Karpas-422 (cell line): ENCODE measurements around the gene CDC14B. TPM values are rescaled to one million over a fixed set of nuclear protein-coding genes. Genes with fewer than 3 reads are reported as not detected.
"Not testable (repeated sequence)": the region's sequence is repeated elsewhere in the genome, so short reads cannot be mapped to it uniquely, and the experiment has no call there.

Source experiments
- DNase-seq: peaks from one replicate; pipeline ENCODE4 v3.0.0-alpha.2; 2015
- H2AFZ ChIP-seq: fragments of 200-600 bp; sonication (generic); 2 replicates; pipeline ENCODE4 v1.6.1; 2014; ENCODE audit warnings: antibody characterized with exemption, low read length, mixed read lengths
- H3K27ac ChIP-seq: fragments of 200-600 bp; sonication (generic); 2 replicates; pipeline ENCODE4 v1.5.1; 2014; ENCODE audit warnings: mild to moderate bottlenecking, low read length, moderate library complexity
- H3K27me3 ChIP-seq: fragments of 200-600 bp; sonication (generic); 2 replicates; pipeline ENCODE4 v1.6.1; 2014; ENCODE audit warnings: low read length, mixed read lengths
- H3K36me3 ChIP-seq: fragments of 200-600 bp; sonication (generic); 2 replicates; pipeline ENCODE4 v1.6.1; 2014; ENCODE audit warnings: low read length, mixed read lengths; ENCODE audit not compliant: insufficient read depth
- H3K4me1 ChIP-seq: fragments of 200-600 bp; sonication (generic); 2 replicates; pipeline ENCODE4 v1.6.1; 2014; ENCODE audit warnings: mild to moderate bottlenecking, low read length, mixed read lengths
- H3K4me2 ChIP-seq: fragments of 200-600 bp; sonication (generic); 2 replicates; pipeline ENCODE4 v1.6.1; 2014; ENCODE audit warnings: low read length, low read depth, mild to moderate bottlenecking; ENCODE audit not compliant: poor library complexity, severe bottlenecking
- H3K4me3 ChIP-seq: fragments of 200-600 bp; sonication (generic); 2 replicates; pipeline ENCODE4 v1.5.1; 2014; ENCODE audit warnings: mild to moderate bottlenecking, antibody characterized with exemption, low read length, mixed read lengths
- H3K79me2 ChIP-seq: fragments of 200-600 bp; sonication (generic); 2 replicates; pipeline ENCODE4 v1.6.1; 2014; ENCODE audit warnings: mild to moderate bottlenecking, low read length, mixed read lengths
- H3K9ac ChIP-seq: fragments of 200-600 bp; sonication (generic); 2 replicates; pipeline ENCODE4 v1.6.0; 2014; ENCODE audit warnings: low read length
- H3K9me2 ChIP-seq: fragments of 200-600 bp; sonication (generic), shearing (Covaris generic); replicated peaks from 2 replicates; pipeline ENCODE4 v1.6.0; 2014; ENCODE audit warnings: mild to moderate bottlenecking, low read length, moderate library complexity; ENCODE audit not compliant: insufficient read depth
- H3K9me3 ChIP-seq: fragments of 300-700, 200-600 bp; sonication (generic); 2 replicates; pipeline ENCODE4 v1.6.1; 2014; ENCODE audit warnings: low read length, mixed read lengths
- H4K20me1 ChIP-seq: fragments of 200-600 bp; sonication (generic); 2 replicates; pipeline ENCODE4 v1.6.1; 2014; ENCODE audit warnings: mild to moderate bottlenecking, antibody characterized with exemption, low read length, low read depth; ENCODE audit not compliant: insufficient read depth
- total RNA-seq: library from RNA; depleted of rRNA; stranded (reverse); fragments of >200 nt; shearing (Covaris generic); gene quantifications from 2 replicates; pipeline ENCODE4 v1.2.3, GENCODE V29; 2014; ENCODE audit warnings: low replicate concordance; rRNA removed

CDC14B gene
- 0.11 and 1.3 TPM in 2 replicates for total RNA-seq

DNA sequence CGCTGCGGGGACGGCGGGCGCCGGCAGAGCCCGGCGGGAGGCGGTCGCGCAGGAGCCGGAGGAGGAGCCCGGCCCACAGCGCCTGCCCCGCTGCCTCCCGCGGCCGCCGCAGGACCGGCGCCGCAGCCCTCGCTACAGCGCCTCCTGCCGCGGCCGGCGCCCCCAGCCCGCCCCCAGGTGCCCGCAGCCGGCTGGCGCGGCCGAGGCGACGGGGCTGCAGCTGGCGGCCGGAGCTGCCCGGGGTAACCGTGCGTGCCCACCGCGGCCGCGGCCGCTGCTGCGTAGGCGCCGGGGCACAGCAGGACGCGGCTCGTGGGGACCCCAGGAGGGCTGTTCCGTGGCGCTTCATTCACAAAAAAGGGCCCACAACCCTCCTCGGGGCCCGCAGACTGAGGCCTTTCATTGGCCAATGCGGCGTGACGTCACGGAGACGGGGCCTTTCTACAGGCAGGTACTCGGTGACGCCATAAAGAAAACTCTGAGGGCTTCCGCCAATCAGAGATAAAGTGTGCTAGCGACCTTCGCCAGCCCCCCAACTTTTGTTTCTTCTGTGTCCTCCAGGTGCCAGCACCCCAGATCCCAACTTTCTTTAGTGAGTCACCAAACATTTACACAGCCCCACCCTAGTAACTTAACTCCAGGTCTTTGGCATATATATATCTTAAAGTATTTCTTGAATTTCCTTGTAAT, at the start of gene CDC14B:
TSS of gene CDC14B (minus strand) at position 353 of the 690 bp plus-strand sequence. CDS start 465 bp downstream, outside the sequence.
- no peak within 1 kb of the TSS for H3K4me2 ChIP-seq
- no peaks in the 10 kb centered on the region for H3K9me2 ChIP-seq
- H4K20me1 ChIP-seq = no peaks in the 10 kb centered on the region
- no peak within 1 kb of the TSS for H3K9ac ChIP-seq
- no peaks in the 10 kb centered on the region for H3K36me3 ChIP-seq
- DNase-seq = no peak
- no peak within 1 kb of the TSS for H3K27ac ChIP-seq
- no peaks in the 10 kb centered on the region for H3K27me3 ChIP-seq
- no peaks in the 10 kb centered on the region for H3K79me2 ChIP-seq
- H3K4me3 ChIP-seq = no peak within 1 kb of the TSS
- no peaks in the 10 kb centered on the region for H3K9me3 ChIP-seq
- no peaks in the 10 kb centered on the region for H3K4me1 ChIP-seq
- H2AFZ ChIP-seq = no peak within 1 kb of the TSS

DNA sequence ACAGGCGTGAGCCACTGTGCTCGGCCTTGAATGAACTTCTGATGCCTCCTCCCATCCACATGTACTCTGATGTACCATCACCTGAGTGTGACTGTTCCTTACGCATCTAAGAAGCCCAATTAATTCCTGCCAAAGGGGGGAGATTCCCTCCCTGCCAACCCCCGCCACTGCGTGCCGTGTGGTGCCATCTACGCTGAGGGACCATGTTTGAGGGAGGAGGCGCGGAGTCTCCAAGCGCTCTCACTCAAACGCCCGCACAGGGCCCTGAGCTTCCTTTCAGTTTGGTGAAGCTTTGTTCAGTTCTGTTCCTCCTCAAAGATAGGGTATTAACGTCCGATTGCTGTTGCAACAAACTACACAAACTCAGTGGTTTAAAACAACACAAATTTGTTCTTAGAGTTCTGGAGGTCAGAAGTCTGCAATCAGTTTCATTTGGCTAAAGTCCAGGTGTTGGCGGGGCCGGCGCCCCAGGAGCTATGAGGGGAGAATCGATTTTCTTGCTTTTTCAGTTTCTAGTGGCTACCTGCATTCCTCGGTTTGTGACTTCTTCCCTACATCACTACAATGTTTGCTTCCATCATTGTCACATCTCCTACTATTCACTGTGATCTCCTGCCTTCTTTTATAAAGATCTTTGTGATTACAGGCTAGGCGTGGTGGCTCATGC, 49.4 kb upstream of the CDC14B start:
- Histone ChIP-seq H3K27me3 (no peaks in the 10 kb centered on the region), H3K36me3 (no peaks in the 10 kb centered on the region), H4K20me1 (no peaks in the 10 kb centered on the region), H2AFZ (no peak overlapping the region), H3K27ac (no peak overlapping the region), H3K4me3 (no peak overlapping the region), H3K9ac (no peak overlapping the region), H3K4me2 (no peak overlapping the region), H3K4me1 (no peaks in the 10 kb centered on the region), H3K9me2 (no peaks in the 10 kb centered on the region), H3K9me3 (no peaks in the 10 kb centered on the region), H3K79me2 (no peaks in the 10 kb centered on the region)
- DNase-seq = no peak

DNA sequence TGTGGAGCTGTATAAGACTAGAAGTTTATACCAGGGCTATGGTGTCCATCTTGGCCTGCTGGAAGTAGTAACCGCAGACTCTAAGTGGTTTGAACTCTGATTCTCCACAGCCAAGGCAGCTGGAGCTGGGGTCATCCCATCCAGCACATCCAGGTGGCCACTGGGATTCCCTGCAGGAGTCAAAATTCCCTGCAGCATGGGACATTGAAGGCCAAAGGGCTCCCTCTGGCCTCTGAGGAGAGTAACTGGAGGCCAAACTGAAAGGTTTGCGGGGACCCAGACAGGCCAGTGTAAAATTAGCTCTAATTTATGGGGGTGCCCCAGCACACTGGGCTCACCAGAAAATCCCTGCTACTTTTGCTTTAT, 47.7 kb upstream of the CDC14B start:
- Histone ChIP-seq H3K4me3 (no peak overlapping the region), H4K20me1 (no peaks in the 10 kb centered on the region), H3K36me3 (no peaks in the 10 kb centered on the region), H3K9ac (no peak overlapping the region), H2AFZ (no peak overlapping the region), H3K9me3 (no peaks in the 10 kb centered on the region), H3K9me2 (no peaks in the 10 kb centered on the region), H3K4me1 (no peaks in the 10 kb centered on the region), H3K79me2 (no peaks in the 10 kb centered on the region), H3K27me3 (no peaks in the 10 kb centered on the region), H3K27ac (no peak overlapping the region), H3K4me2 (no peak overlapping the region)
- DNase-seq = no peak

DNA sequence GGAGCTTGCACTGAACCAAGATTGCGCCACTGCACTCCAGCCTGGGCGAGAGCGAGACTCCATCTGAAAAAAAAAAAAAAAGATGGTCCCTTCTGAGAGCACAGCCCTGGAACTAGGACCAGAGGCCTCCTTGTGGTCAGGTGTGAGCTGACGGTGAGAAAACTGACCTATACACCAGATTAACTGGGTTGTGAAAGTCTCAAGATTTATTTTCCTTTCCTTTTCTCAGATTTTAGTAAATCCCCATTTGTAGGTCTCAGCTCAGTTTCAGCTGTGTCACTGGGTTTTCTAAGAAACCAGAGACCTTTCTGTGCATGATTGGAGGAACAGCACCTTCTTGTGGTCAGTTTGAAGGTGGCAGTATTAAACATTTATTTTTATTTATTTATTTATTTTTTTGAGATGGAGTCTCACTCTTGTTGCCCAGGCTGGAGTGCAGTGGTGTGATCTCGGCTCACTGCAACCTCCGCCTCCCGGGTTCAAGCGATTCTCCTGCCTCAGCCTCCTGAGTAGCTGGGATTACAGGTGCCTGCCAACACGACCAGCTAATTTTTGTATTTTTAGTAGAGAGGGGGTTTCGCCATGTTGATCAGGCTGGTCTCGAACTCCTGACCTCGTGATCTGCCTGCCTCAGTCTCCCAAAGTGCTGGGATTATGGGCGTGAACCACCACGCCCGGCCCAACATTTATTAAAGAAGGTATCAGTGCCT, 47.2 kb upstream of the CDC14B start:
- not testable (repeated sequence) for H2AFZ ChIP-seq, H3K36me3 ChIP-seq, H4K20me1 ChIP-seq, H3K27me3 ChIP-seq, H3K4me2 ChIP-seq, H3K4me1 ChIP-seq, H3K9me2 ChIP-seq, H3K79me2 ChIP-seq, H3K27ac ChIP-seq, H3K9ac ChIP-seq, H3K9me3 ChIP-seq, H3K4me3 ChIP-seq
- DNase-seq = peak; percentile 68

DNA sequence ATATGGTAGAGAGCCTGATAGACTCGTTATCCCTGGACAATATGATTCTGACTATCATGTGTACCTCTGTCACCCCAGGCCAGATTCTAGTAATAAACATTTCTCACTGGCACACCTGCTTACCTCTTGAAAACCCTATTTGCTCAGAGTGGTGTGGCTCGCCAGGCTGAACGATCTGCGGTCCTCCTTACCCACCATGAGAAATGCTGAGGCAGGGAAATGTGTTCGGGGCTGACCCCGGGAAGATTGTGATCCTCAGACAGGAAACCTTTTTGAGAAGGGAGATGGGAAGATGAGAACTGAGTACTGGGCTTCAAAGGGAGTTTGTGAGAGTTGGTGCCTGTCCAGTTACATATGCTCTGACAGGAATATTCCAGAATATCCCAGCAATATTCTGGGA, 46.1 kb upstream of the CDC14B start:
- no peak overlapping the region for H3K4me3 ChIP-seq
- no peaks in the 10 kb centered on the region for H3K27me3 ChIP-seq
- H3K4me2 ChIP-seq = no peak overlapping the region

DNA sequence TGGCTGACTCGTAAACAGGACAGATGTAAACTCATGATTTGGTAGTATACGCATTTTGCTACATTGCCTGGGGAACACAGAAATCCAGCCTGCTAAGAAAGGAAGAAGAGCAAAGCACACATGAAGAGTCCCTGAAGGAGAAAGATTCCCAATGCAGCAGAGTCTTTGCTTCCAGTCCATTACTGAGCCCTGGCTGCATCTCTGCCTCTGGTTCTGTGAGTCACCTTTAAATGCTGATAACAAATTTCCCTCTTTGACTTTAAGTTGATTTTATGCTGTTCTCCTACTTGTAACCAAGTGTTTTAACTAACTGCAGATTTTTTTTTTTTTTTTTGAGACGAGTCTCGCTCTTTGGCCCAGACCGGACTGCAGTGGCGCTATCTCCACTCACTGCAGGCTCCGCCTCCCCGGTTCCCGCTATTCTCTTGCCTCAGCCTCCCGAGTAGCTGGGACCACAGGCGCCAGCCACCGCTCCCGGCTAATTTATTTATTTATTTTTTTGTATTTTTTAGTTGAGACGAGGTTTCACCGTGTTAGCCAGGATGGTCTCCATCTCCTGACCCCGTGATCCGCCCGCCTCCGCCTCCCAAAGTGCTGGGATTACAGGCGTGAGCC, 44.0 kb upstream of the CDC14B start:
- no peak overlapping the region for H3K4me2 ChIP-seq
- H3K9me2 ChIP-seq = no peaks in the 10 kb centered on the region
- no peak overlapping the region for H2AFZ ChIP-seq
- no peaks in the 10 kb centered on the region for H3K9me3 ChIP-seq
- no peak overlapping the region for H3K4me3 ChIP-seq
- no peak overlapping the region for H3K9ac ChIP-seq
- H4K20me1 ChIP-seq = no peaks in the 10 kb centered on the region
- no peaks in the 10 kb centered on the region for H3K4me1 ChIP-seq
- H3K27ac ChIP-seq = no peak overlapping the region
- no peaks in the 10 kb centered on the region for H3K79me2 ChIP-seq
- no peaks in the 10 kb centered on the region for H3K36me3 ChIP-seq
- no peaks in the 10 kb centered on the region for H3K27me3 ChIP-seq
- DNase-seq = no peak

More for the DNA sequence above, 46.1 kb upstream of the CDC14B start:
- no peak overlapping the region for H3K9ac ChIP-seq
- no peaks in the 10 kb centered on the region for H3K36me3 ChIP-seq
- no peaks in the 10 kb centered on the region for H3K9me3 ChIP-seq
- no peaks in the 10 kb centered on the region for H4K20me1 ChIP-seq
- DNase-seq = no peak
- H2AFZ ChIP-seq = no peak overlapping the region
- no peak overlapping the region for H3K27ac ChIP-seq
- H3K9me2 ChIP-seq = no peaks in the 10 kb centered on the region
- no peaks in the 10 kb centered on the region for H3K79me2 ChIP-seq
- no peaks in the 10 kb centered on the region for H3K4me1 ChIP-seq

DNA sequence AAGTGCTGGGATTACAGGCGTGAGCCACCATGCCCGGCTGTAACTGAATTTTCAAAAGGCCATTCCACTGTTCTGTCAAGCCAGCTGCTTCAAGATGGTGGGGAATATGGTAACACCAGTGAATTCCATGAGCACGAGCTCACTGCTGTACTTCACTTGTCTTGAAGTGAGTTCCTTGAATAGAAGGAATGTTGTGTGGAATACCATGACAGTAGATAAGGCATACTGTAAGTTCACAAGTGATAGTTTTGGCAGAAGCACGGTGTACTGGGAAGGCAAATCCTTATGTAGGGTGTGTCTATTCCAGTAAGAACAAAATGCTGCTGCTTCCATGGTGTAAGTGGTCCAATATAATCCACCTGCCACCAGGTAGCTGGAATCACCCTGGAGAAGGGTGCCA, 42.1 kb upstream of the CDC14B start:
- H3K36me3 ChIP-seq = no peaks in the 10 kb centered on the region
- H3K4me1 ChIP-seq = no peaks in the 10 kb centered on the region
- no peaks in the 10 kb centered on the region for H4K20me1 ChIP-seq
- H3K79me2 ChIP-seq = no peaks in the 10 kb centered on the region
- no peak overlapping the region for H3K4me2 ChIP-seq
- DNase-seq = no peak
- no peak overlapping the region for H3K27ac ChIP-seq
- no peaks in the 10 kb centered on the region for H3K9me3 ChIP-seq
- no peaks in the 10 kb centered on the region for H3K27me3 ChIP-seq
- no peak overlapping the region for H2AFZ ChIP-seq
- H3K9ac ChIP-seq = no peak overlapping the region
- no peaks in the 10 kb centered on the region for H3K9me2 ChIP-seq
- no peak overlapping the region for H3K4me3 ChIP-seq

DNA sequence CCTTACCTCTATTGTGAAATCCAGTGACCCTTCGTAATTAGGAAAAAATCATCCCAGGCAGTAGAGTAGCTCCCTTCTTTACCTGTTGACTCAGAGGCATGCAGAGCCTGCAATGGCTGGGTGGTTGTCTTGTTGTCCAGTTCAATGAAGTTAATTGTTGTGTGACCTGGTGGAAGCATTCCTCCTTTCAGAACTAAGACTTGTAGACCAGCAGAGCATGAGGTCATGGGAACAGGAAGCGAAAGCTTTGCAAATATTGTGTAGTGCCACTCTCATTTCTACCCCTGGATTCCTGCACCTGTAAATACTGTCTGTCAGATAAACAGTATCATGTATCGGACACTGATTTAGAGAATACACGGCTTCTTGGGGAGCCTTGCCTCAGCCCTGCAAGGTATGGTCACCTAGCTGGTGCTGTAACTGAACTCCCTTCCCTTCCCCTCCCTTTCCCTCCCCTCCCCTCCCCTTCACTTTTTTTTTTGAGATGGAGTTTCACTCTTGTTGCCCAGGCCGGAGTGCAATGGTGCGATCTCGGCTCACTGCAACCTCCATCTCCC, 41.1 kb upstream of the CDC14B start:
- Histone ChIP-seq H3K9me2 (no peaks in the 10 kb centered on the region), H3K27me3 (no peaks in the 10 kb centered on the region), H3K9me3 (no peaks in the 10 kb centered on the region), H3K79me2 (no peaks in the 10 kb centered on the region), H3K27ac (no peak overlapping the region), H3K4me1 (no peaks in the 10 kb centered on the region), H3K36me3 (no peaks in the 10 kb centered on the region), H3K4me3 (no peak overlapping the region), H3K4me2 (no peak overlapping the region), H2AFZ (no peak overlapping the region), H3K9ac (no peak overlapping the region), H4K20me1 (no peaks in the 10 kb centered on the region)
- DNase-seq = no peak
